HG03060 (cell line): ENCODE measurements around the gene SYNE4.
"Not testable (repeated sequence)": the region's sequence is repeated elsewhere in the genome, so short reads cannot be mapped to it uniquely, and the experiment has no call there.

Experiments
- ATAC-seq: cut with Tn5 transposase; IDR thresholded peaks from one replicate; pipeline ENCODE4 v1.9.1; 2021; ENCODE audit warnings: low read depth, moderate number of reproducible peaks; ENCODE audit not compliant: unreplicated experiment

Gene SYNE4

GRCh38 chr19:35991731-35992450 lies 16.7 kb downstream of the SYNE4 start:
- no peak for ATAC-seq

DNA sequence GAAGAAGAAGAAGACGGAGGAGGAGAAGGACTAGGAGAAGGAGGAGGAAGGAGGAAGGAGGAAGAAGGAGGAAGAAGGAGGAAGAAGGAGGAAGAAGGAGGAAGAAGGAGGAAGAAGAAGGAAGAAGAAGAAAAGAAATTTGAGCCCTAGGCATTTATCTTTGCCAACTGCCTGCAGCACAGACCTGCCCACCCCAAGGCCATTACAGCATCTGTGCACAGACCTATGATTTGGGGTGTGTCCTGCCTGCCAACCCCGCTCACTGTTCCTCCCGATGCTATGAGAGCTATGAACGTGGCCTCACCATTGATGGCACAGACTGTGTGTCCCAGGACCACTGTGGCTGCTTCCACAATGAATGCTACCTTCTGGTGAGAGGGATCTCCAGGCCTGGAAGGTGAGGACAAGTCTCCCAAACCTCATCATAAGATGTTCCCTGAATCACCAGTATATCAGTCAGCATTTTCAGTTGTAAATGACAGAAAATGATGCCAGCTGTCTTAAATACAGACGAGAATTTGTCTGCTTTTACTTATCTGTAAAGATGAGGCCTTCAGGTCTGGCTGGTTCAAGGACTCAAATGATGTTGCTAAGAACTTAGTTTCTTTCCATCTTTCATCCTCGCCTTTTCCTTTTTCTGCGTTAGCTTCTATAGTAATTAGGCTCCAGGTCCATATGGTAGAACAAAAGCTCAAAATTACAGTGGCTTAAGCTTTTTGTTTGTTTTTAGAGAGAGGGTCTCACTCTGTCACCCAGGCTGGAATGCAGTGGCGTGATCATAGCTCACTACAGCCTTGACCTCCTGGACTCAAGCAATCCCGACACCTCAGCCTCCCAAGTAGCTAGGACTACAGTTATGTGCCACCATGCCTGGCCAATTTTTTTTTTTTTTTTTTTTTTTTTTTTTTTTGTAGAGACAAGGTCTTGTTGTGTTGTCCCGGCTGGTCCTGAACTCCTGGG lies 17.6 kb downstream of the SYNE4 start:
- no peak for ATAC-seq

- ATAC-seq, result no peak
These were observed 18.5 kb downstream of the SYNE4 start for GRCh38 chr19:35990156-35990555.

DNA sequence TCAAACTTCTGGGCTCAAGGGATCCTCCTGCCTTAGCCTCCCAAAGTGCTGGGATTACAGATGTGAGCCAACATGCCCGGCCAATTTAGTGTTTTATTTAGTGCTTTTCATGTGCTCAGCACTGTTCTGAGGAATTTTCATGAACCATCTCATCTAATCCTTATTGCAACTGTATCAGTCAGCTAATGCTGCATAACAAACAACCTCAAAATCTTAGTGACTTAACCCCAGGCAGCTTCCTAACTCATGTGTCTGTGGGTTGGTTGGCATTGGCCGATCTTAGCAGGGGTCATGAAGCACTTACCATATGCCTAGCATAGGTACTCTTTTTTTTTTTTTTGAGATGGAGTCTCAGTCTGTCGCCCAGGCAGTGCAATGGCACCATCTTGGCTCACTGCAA lies 19.8 kb downstream of the SYNE4 start:
- ATAC-seq, result no peak

DNA sequence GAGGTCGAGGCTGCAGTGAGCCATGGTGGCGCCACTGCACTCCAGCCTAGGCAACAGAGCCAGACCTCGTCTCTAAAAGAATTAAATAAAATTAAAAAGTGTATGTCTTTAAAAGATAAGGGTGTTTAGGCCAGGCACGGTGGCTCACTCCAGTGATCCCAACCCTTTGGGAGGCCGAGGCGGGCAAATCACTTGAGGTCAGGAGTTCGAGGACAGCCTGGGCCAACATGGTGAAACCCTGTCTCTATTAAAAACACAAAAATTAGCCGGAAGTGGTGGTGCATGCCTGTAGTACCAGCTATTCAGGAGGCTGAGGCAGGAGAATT lies 21.1 kb downstream of the SYNE4 start:
- ATAC-seq, result no peak

- no peak for ATAC-seq
These were observed 21.7 kb downstream of the SYNE4 start for GRCh38 chr19:35986664-35987570.

DNA sequence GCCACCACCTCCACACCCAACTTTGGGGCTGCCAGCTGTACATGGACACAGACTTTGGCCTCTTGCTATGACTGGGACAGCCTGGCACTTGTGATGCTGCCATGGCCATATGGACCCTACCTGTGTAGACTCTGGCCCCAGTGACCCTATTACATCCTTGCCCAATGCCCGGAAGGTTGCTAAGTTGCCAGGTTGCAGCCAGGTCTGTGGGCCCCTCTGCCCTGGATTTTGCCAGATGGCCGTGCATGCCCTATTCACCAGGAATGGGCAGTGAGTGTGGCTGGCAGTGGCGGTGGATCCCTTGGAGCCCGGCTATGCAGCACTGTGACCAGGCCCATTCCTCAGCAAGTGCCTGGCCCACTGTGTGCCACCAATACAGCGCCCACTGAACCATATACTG lies 22.5 kb downstream of the SYNE4 start:
- ATAC-seq, result no peak

- ATAC-seq, result no peak
These were observed 25.4 kb downstream of the SYNE4 start for GRCh38 chr19:35983177-35983576.

- not testable (repeated sequence) for ATAC-seq
These were observed 27.6 kb downstream of the SYNE4 start for GRCh38 chr19:35980997-35981396.

- no peak for ATAC-seq
These were observed 29.7 kb downstream of the SYNE4 start for GRCh38 chr19:35978832-35979365.

- ATAC-seq, result no peak
These were observed 30.3 kb downstream of the SYNE4 start for GRCh38 chr19:35978271-35978670.

- no peak for ATAC-seq
These were observed 31.0 kb downstream of the SYNE4 start for GRCh38 chr19:35977446-35978222.

DNA sequence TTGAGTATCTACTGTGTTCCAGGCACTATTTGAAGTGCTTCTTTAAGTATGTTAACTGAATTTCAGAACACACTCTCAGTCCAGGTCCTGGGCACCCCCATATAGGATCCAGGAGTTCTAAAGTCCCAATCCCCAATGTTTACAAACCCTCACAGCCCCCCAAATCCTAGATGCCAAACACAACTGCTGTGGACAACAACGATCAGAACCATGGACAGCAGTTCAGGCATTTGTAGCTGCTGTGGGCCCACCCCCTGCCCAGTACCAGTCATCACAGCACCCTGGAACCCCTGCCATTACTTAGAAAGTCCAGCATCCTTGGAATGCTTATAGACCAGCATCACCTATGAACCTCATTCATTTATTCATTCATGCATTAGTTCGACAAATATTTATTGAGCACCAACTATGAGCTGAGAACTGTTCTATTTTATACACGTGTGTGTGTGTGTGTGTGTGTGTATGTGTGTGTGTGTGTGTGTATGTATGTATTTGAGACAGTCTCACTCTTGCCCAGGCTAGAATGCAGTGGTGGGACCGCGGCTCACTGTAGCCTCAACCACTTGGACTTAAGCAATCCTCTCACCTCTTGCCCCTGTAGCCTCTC lies 32.9 kb downstream of the SYNE4 start:
- no peak for ATAC-seq

DNA sequence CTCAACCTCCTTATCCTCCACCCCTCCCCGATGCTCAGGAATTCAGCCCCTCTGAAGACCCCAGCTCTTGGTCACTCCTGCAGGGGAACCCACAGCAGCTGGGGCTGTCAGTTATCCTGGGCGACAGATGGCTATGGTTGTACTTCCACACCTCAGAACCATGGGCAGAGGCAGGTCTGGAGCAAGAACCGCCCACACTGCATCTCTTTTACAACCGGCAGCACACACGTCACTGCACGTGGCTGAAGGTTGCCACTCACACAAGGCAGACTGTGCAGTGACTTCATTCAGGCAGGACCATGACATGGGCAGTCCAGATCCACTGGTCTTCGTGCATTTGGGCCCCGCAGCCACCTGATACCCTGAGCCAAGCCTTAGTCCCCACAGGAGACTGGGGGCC lies 35.1 kb downstream of the SYNE4 start:
- no peak for ATAC-seq

- ATAC-seq, result no peak
These were observed 41.8 kb downstream of the SYNE4 start for GRCh38 chr19:35966771-35967170.

GRCh38 chr19:35963514-35963913 lies 45.1 kb downstream of the SYNE4 start:
- ATAC-seq, result no peak

GRCh38 chr19:35960432-35960972 lies 48.1 kb downstream of the SYNE4 start:
- ATAC-seq, result no peak

- no peak for ATAC-seq
These were observed 48.7 kb downstream of the SYNE4 start for GRCh38 chr19:35959968-35960320.
